Activated CD8-positive, alpha-beta T cell treated with anti-CD3 and anti-CD28 coated beads, Interleukin-2, amount 10 ng/mL, durations not matched to agents 7 days and 5 days (primary cell): ENCODE results near the gene PHLDA1. TPM values are rescaled to one million over a fixed set of nuclear protein-coding genes. Genes with fewer than 3 reads are reported as not detected.
A peak's percentile ranks its signal among the peaks of the same experiment; 100 is the strongest.

Experiments
- ATAC-seq: fragments of 150-1000 bp; cut with Tn5 transposase; one replicate; pipeline ENCODE4 v1.10.0; 2021; ENCODE audit warnings: moderate library complexity
- CTCF ChIA-PET: fragments of 350-600 bp; sonication (Branson Sonifier 250); formaldehyde crosslinking; loops from one replicate; lab custom pipeline; 2021; ENCODE audit warnings: antibody characterized with exemption; lab: Charles Lee
- POLR2A ChIA-PET: fragments of 350-600 bp; sonication (Branson Sonifier 250); formaldehyde crosslinking; loops from one replicate; lab custom pipeline; 2021; ENCODE audit warnings: antibody characterized with exemption; lab: Charles Lee
- DNase-seq: peaks from one replicate; pipeline ENCODE4 v3.0.0-alpha.2; 2020
- H3K27ac Mint-ChIP-seq: one replicate; pipeline ENCODE4 v1.8.0; 2021; ENCODE audit warnings: mild to moderate bottlenecking, mixed read lengths
- H3K27me3 Mint-ChIP-seq: one replicate; pipeline ENCODE4 v1.8.0; 2021; ENCODE audit warnings: low read depth, mixed read lengths
- H3K36me3 Mint-ChIP-seq: one replicate; pipeline ENCODE4 v1.8.0; 2021; ENCODE audit warnings: low read depth, mixed read lengths
- H3K4me1 Mint-ChIP-seq: one replicate; pipeline ENCODE4 v1.8.0; 2021; ENCODE audit warnings: low read depth, mixed read lengths
- H3K4me3 Mint-ChIP-seq: one replicate; pipeline ENCODE4 v1.8.0; 2021; ENCODE audit warnings: mild to moderate bottlenecking, mixed read lengths
- H3K9me3 Mint-ChIP-seq: one replicate; pipeline ENCODE4 v1.8.0; 2022; ENCODE audit warnings: mixed read lengths; ENCODE audit not compliant: insufficient read depth
- total RNA-seq, 2 experiments: library from RNA; stranded (reverse); gene quantifications; one replicate each; pipeline ENCODE4 v1.2.3, GENCODE V29; 2021

Gene PHLDA1
- total RNA-seq, 2 experiments from 2014 or later, result 5.6 to 6.1 TPM

GRCh38 chr12:76038176-76038575 lies 6.6 kb upstream of the PHLDA1 start:
- ChIA-PET CTCF (interaction anchor here (1.0 to 2.5 kb wide), 12 partner anchors 10 to 649 kb away, joined by 3 to 38 read pairs (median 5); no protein-coding TSS in a partner anchor), POLR2A (interaction anchor here (1.1 kb wide), 1 partner anchor 18 kb away, joined by 3 read pairs; no protein-coding TSS in a partner anchor)
- Mint-ChIP-seq H3K4me1 (peaks cover 20% of the 10 kb centered on the region), H3K36me3 (peaks cover 4% of the 10 kb centered on the region), H3K4me3 (no peak overlapping the region), H3K9me3 (no peaks in the 10 kb centered on the region), H3K27me3 (no peaks in the 10 kb centered on the region), H3K27ac (no peak overlapping the region)
- ATAC-seq (no peak), DNase-seq (no peak)

- no peak overlapping the region for H3K27ac Mint-ChIP-seq
- peak; percentile 58 for DNase-seq
- H3K27me3 Mint-ChIP-seq, result peaks cover 4% of the 10 kb centered on the region
- CTCF ChIA-PET, result interaction anchor here (0.6 to 2.5 kb wide), 33 partner anchors 9 to 648 kb away, joined by 3 to 38 read pairs (median 4); partner anchors contain the start of gene KRR1
- H3K4me1 Mint-ChIP-seq, result peaks cover 26% of the 10 kb centered on the region
- ATAC-seq, result peak; percentile 63
- POLR2A ChIA-PET, result interaction anchor here (0.5 to 1.1 kb wide), 2 partner anchors 17 to 50 kb away, joined by 3 read pairs; no protein-coding TSS in a partner anchor
- H3K4me3 Mint-ChIP-seq, result no peak overlapping the region
- H3K9me3 Mint-ChIP-seq, result no peaks in the 10 kb centered on the region
- peaks cover 7% of the 10 kb centered on the region for H3K36me3 Mint-ChIP-seq
Observed at GRCh38 chr12:76037130-76038103, 5.8 kb upstream of the PHLDA1 start.

- POLR2A ChIA-PET, result interaction anchor here (1.0 kb wide), 1 partner anchor 11 kb away, joined by 3 read pairs; no protein-coding TSS in a partner anchor
- peaks cover 11% of the 10 kb centered on the region for H3K36me3 Mint-ChIP-seq
- ATAC-seq, result no peak
- CTCF ChIA-PET, result interaction anchor here (0.8 to 2.5 kb wide), 4 partner anchors 17 to 550 kb away, joined by 4 to 13 read pairs (median 4); no protein-coding TSS in a partner anchor
- no peak overlapping the region for H3K4me3 Mint-ChIP-seq
- no peak overlapping the region for H3K27ac Mint-ChIP-seq
- H3K9me3 Mint-ChIP-seq, result no peaks in the 10 kb centered on the region
- H3K27me3 Mint-ChIP-seq, result peaks cover 11% of the 10 kb centered on the region
- DNase-seq, result no peak
- H3K4me1 Mint-ChIP-seq, result peaks cover 38% of the 10 kb centered on the region
Observed at GRCh38 chr12:76035045-76035444, 3.5 kb upstream of the PHLDA1 start.

GRCh38 chr12:76033081-76034011 lies 1.8 kb upstream of the PHLDA1 start:
- H3K9me3 Mint-ChIP-seq, result no peaks in the 10 kb centered on the region
- H3K4me3 Mint-ChIP-seq, result no peak overlapping the region
- H3K4me1 Mint-ChIP-seq, result peaks cover 54% of the 10 kb centered on the region
- peaks cover 11% of the 10 kb centered on the region for H3K27me3 Mint-ChIP-seq
- peaks cover 18% of the 10 kb centered on the region for H3K36me3 Mint-ChIP-seq
- H3K27ac Mint-ChIP-seq, result no peak overlapping the region
- CTCF ChIA-PET, result interaction anchor here (0.9 to 5.7 kb wide), 10 partner anchors 12 to 687 kb away, joined by 3 to 52 read pairs (median 4); no protein-coding TSS in a partner anchor
- POLR2A ChIA-PET, result interaction anchor here (0.6 to 2.7 kb wide), 5 partner anchors 10 to 552 kb away, joined by 3 to 15 read pairs (median 6); partner anchors contain the start of genes GLIPR1 and KRR1
- DNase-seq, result no peak
- ATAC-seq, result no peak

- POLR2A ChIA-PET, result interaction anchor here (0.5 to 4.1 kb wide), 38 partner anchors 8 to 553 kb away, joined by 3 to 114 read pairs (median 4); partner anchors contain the start of genes GLIPR1, KRR1 and NAP1L1
- peak overlapping the region; percentile 93 for H3K27ac Mint-ChIP-seq
- peak overlapping the region; percentile 90 for H3K4me3 Mint-ChIP-seq
- CTCF ChIA-PET, result interaction anchor here (0.6 to 5.7 kb wide), 51 partner anchors 11 to 686 kb away, joined by 3 to 52 read pairs (median 4); partner anchors contain the start of gene KRR1
- DNase-seq (peak; percentile 43), ATAC-seq (peak; percentile 15)
- peaks cover 18% of the 10 kb centered on the region for H3K36me3 Mint-ChIP-seq
- peaks cover 11% of the 10 kb centered on the region for H3K27me3 Mint-ChIP-seq
- peaks cover 51% of the 10 kb centered on the region for H3K4me1 Mint-ChIP-seq
- H3K9me3 Mint-ChIP-seq, result no peaks in the 10 kb centered on the region
Observed at GRCh38 chr12:76032043-76032981, 736 bp upstream of the PHLDA1 start.

GRCh38 chr12:76031081-76031413 lies 529 bp downstream of the PHLDA1 start:
- Mint-ChIP-seq H3K36me3 (peaks cover 21% of the 10 kb centered on the region), H3K27me3 (peaks cover 11% of the 10 kb centered on the region), H3K27ac (peak overlapping the region; percentile 93), H3K9me3 (no peaks in the 10 kb centered on the region), H3K4me1 (peaks cover 53% of the 10 kb centered on the region), H3K4me3 (peak overlapping the region; percentile 90)
- ChIA-PET CTCF (interaction anchor here (0.8 to 5.7 kb wide), 39 partner anchors 10 to 551 kb away, joined by 3 to 52 read pairs (median 4); partner anchors contain the start of gene KRR1), POLR2A (interaction anchor here (0.7 to 4.1 kb wide), 35 partner anchors 10 to 552 kb away, joined by 3 to 114 read pairs (median 5); partner anchors contain the start of genes KRR1, NAP1L1 and OSBPL8)
- no peak for DNase-seq
- ATAC-seq, result no peak

- peak; percentile 67 for DNase-seq
- Mint-ChIP-seq H3K27me3 (peaks cover 11% of the 10 kb centered on the region), H3K4me1 (peaks cover 52% of the 10 kb centered on the region), H3K36me3 (peaks cover 27% of the 10 kb centered on the region), H3K27ac (peak overlapping the region; percentile 93), H3K9me3 (no peaks in the 10 kb centered on the region), H3K4me3 (peak overlapping the region; percentile 90)
- peak; percentile 6 for ATAC-seq
- ChIA-PET CTCF (interaction anchor here (0.8 to 5.7 kb wide), 34 partner anchors 9 to 546 kb away, joined by 3 to 52 read pairs (median 4); partner anchors contain the start of gene KRR1), POLR2A (interaction anchor here (0.6 to 4.1 kb wide), 26 partner anchors 9 to 529 kb away, joined by 3 to 114 read pairs (median 6); partner anchors contain the start of genes KRR1 and OSBPL8)
Observed at GRCh38 chr12:76030341-76031080, 1.1 kb downstream of the PHLDA1 start.

GRCh38 chr12:76029982-76030340 lies 1.6 kb downstream of the PHLDA1 start:
- DNase-seq, result peak; percentile 36
- H3K27ac Mint-ChIP-seq, result peak overlapping the region; percentile 93
- peaks cover 29% of the 10 kb centered on the region for H3K36me3 Mint-ChIP-seq
- ChIA-PET CTCF (interaction anchor here (0.8 to 5.7 kb wide), 10 partner anchors 9 to 546 kb away, joined by 3 to 52 read pairs (median 11); no protein-coding TSS in a partner anchor), POLR2A (interaction anchor here (0.6 to 4.1 kb wide), 10 partner anchors 8 to 213 kb away, joined by 3 to 114 read pairs (median 12); no protein-coding TSS in a partner anchor)
- peaks cover 47% of the 10 kb centered on the region for H3K4me1 Mint-ChIP-seq
- ATAC-seq, result no peak
- H3K9me3 Mint-ChIP-seq, result no peaks in the 10 kb centered on the region
- peak overlapping the region; percentile 90 for H3K4me3 Mint-ChIP-seq
- H3K27me3 Mint-ChIP-seq, result peaks cover 11% of the 10 kb centered on the region

GRCh38 chr12:76028571-76029277 lies 2.9 kb downstream of the PHLDA1 start:
- H3K4me1 Mint-ChIP-seq, result peaks cover 49% of the 10 kb centered on the region
- ChIA-PET CTCF (interaction anchor here (0.6 to 5.7 kb wide), 8 partner anchors 8 to 502 kb away, joined by 3 to 52 read pairs (median 6); no protein-coding TSS in a partner anchor), POLR2A (interaction anchor here (1.0 to 4.1 kb wide), 3 partner anchors 7 to 49 kb away, joined by 4 to 114 read pairs (median 5); no protein-coding TSS in a partner anchor)
- no peak for DNase-seq
- H3K27me3 Mint-ChIP-seq, result peaks cover 11% of the 10 kb centered on the region
- peaks cover 29% of the 10 kb centered on the region for H3K36me3 Mint-ChIP-seq
- H3K4me3 Mint-ChIP-seq, result peak overlapping the region; percentile 90
- peak overlapping the region; percentile 34 for H3K27ac Mint-ChIP-seq
- no peak for ATAC-seq
- H3K9me3 Mint-ChIP-seq, result no peaks in the 10 kb centered on the region
